ENCODE measurements around the gene MYL12B. TPM values are rescaled to one million over a fixed set of nuclear protein-coding genes. Genes with fewer than 3 reads are reported as not detected.
A peak's percentile ranks its signal among the peaks of the same experiment; 100 is the strongest.

MYL12B gene
- total RNA-seq, 1 donor from 2014 or later = 214 TPM

DNA sequence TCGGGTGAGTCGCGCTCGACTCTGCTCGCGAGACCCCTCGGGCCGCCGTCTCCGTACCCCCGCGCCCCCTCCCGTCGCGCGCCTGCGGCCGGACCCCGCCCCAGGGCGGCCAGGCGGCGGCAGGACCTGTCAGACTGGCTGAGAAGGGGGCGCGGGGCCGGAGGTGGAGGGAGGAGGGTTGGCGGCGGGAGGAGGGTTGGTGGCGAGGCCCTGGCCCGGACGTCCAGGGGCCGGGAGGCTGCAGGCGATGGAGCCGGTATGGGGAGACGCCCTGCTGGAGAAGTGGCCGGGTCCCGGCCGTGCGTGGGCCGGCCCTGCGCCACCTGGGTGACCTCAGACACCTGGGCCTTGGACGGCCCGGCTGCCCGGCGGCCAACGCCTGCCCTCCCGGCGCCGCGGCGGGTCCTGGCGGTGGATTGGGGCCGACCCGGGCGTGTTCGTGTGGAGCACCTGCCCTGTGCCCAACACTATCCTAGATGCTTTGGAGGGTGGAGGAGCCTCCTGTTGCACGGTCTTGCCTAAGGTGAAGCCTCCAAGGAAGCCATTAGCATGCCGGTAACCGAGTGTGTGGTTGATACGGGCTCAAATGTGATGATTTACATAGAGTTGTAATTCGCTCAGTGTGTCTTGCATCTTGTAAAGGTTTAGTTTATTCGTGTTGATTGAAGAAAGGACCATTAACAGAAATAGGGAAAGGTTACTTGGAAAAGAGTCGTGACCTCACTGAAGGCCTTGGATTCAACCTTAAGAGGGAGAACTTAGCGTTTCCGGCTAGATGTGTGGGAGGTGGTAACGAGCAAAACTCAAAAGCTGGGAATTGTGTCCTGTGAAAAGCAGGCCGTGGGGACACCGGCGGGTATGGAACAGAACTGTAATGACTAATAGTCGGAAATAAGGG, 550 bp downstream of the MYL12B start:
- intact Hi-C loops (cut with DNase I) = no loop called here
- H3K4me3 ChIP-seq = peak overlapping the region; percentile 57 to 86
- peaks cover 58% of the 10 kb centered on the region for H3K4me1 ChIP-seq

DNA sequence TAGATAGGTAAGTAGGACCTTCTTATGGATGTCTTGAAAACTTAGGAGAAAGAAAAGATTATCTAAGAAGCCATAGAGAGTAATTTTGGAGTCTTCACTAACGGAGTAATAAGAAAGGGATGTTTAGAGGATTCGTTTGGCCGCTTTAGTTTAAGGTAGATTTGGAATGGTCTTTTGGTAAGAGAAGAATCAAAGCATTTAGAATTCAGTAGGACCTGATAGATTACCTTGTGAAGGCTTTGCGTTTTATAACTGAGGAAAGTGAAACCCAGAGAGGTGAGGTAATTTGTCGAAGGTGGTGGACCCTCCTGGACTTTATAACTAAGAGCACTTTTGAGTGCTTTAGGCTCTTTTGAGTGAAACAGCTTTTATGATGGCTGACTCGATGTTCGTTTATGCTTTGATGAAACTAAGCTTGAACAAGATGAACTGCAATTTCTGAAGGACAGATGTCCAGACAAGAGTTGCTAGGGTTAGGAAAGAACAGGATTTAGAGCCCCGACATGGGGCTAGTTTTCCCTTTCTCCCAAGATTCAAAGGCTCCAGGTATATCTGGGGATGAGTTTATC, 1.3 kb downstream of the MYL12B start:
- peak overlapping the region; percentile 90 for H3K27ac ChIP-seq
- intact Hi-C loops (cut with DNase I) = no loop called here
- peaks cover 0 to 5% of the 10 kb centered on the region in 2 donors for H3K36me3 ChIP-seq
- H3K4me1 ChIP-seq = peaks cover 65% of the 10 kb centered on the region
- TF ChIP-seq POLR2A (IDR thresholded peaks at IDR 0.05) (no peak), POLR2AphosphoS5 (IDR thresholded peaks at IDR 0.05; ENCODE audit: insufficient read depth in 1 of 2, low read depth in 1 of 2) (no peak)
- TF ChIP-seq, protein P1, sequence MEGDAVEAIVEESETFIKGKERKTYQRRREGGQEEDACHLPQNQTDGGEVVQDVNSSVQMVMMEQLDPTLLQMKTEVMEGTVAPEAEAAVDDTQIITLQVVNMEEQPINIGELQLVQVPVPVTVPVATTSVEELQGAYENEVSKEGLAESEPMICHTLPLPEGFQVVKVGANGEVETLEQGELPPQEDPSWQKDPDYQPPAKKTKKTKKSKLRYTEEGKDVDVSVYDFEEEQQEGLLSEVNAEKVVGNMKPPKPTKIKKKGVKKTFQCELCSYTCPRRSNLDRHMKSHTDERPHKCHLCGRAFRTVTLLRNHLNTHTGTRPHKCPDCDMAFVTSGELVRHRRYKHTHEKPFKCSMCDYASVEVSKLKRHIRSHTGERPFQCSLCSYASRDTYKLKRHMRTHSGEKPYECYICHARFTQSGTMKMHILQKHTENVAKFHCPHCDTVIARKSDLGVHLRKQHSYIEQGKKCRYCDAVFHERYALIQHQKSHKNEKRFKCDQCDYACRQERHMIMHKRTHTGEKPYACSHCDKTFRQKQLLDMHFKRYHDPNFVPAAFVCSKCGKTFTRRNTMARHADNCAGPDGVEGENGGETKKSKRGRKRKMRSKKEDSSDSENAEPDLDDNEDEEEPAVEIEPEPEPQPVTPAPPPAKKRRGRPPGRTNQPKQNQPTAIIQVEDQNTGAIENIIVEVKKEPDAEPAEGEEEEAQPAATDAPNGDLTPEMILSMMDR (IDR thresholded peaks at IDR 0.05) = no peak
- H3K4me3 ChIP-seq = peak overlapping the region; percentile 57 to 86
- H3K27me3 ChIP-seq = no peaks in the 10 kb centered on the region
- no peak for DNase-seq (ENCODE audit: extremely low spot score in 2 of 2)
- no peaks in the 10 kb centered on the region for H3K9me3 ChIP-seq

More for the DNA sequence above, 550 bp downstream of the MYL12B start:
- Histone ChIP-seq H3K36me3 (peaks cover 0 to 13% of the 10 kb centered on the region in 2 donors), H3K27ac (peak overlapping the region; percentile 90), H3K9me3 (no peaks in the 10 kb centered on the region), H3K27me3 (no peaks in the 10 kb centered on the region)
- TF ChIP-seq POLR2AphosphoS5 (IDR thresholded peaks at IDR 0.05; ENCODE audit: insufficient read depth in 1 of 2, low read depth in 1 of 2) = no peak
- TF ChIP-seq, protein P1 (IDR thresholded peaks at IDR 0.05) = no peak
- DNase-seq (ENCODE audit: extremely low spot score in 2 of 2) = no peak

DNA sequence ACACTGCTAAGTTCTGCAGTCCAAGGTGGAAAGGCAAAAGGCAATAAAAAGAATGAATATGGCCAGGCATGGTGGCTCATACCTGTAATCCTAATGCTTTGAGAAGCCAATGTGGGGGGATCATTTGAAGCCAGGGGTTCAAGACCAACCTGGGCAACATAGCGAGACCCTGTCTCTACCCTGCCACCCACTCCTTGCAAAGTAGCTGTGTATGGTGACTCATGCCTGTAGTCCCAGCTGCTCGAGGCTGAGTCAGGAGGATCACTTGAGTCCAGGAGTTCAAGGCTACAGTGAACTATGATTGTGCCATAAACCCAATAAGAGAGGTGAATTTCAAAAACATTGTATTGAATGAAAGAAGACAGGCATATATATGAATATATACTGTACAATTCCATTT, 2.4 kb downstream of the MYL12B start:
- Histone ChIP-seq H3K4me1 (peaks cover 77% of the 10 kb centered on the region), H3K4me3 (no peak overlapping the region)
- no peak for DNase-seq (ENCODE audit: extremely low spot score in 2 of 2)

DNA sequence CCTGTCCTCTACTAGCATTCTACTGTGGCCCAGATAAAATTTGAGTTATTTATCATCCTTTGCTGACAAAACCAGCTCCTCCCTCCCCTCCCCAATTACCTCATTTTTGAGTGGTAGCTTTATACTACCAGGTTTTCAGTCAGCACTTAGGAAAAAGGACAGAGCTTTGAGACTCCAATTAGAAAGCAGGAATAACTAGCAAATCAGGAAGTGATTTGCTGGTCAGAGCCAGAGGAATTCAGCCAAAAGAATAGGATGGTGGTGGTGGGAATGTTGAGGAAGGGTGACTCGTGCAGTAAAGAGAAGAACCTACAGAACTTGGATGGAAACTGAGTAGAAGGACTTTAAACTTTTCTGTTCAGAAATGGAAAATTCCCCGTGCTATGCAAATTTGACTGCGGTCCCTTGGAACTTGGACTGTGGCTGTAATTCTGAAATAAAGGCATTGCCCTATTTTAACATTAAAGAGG, 3.7 kb downstream of the MYL12B start:
- no peaks in the 10 kb centered on the region for H3K36me3 ChIP-seq
- H3K4me3 ChIP-seq = no peak overlapping the region
- no peaks in the 10 kb centered on the region for H3K27me3 ChIP-seq
- no peak for DNase-seq (ENCODE audit: extremely low spot score in 2 of 2)
- H3K27ac ChIP-seq = no peak overlapping the region
- H3K9me3 ChIP-seq = no peaks in the 10 kb centered on the region
- peaks cover 81% of the 10 kb centered on the region for H3K4me1 ChIP-seq
- TF ChIP-seq, protein P1 (IDR thresholded peaks at IDR 0.05) = no peak
- TF ChIP-seq POLR2AphosphoS5 (IDR thresholded peaks at IDR 0.05; ENCODE audit: insufficient read depth in 1 of 2, low read depth in 1 of 2) (no peak), POLR2A (IDR thresholded peaks at IDR 0.05) (no peak)
- intact Hi-C loops (cut with DNase I) = no loop called here

More for the DNA sequence above, 2.4 kb downstream of the MYL12B start:
- H3K27me3 ChIP-seq = no peaks in the 10 kb centered on the region
- TF ChIP-seq POLR2A (IDR thresholded peaks at IDR 0.05) = no peak
- TF ChIP-seq, protein P1 (IDR thresholded peaks at IDR 0.05) = no peak
- no peak for TF ChIP-seq POLR2AphosphoS5 (IDR thresholded peaks at IDR 0.05; ENCODE audit: insufficient read depth in 1 of 2, low read depth in 1 of 2)
- H3K9me3 ChIP-seq = no peaks in the 10 kb centered on the region
- H3K27ac ChIP-seq = no peak overlapping the region
- no peaks in the 10 kb centered on the region for H3K36me3 ChIP-seq
- intact Hi-C loops (cut with DNase I) = no loop called here
